Measurements from ENCODE around the gene SLC16A11. TPM values are rescaled to one million over a fixed set of nuclear protein-coding genes. Genes with fewer than 3 reads are reported as not detected.
A peak's percentile ranks its signal among the peaks of the same experiment; 100 is the strongest.

SLC16A11 gene
- total and polyA plus RNA-seq, 9 of the 15 experiments (the other 6 are each of a cell fraction or from before 2014, with no cell fraction given) = not detected

DNA sequence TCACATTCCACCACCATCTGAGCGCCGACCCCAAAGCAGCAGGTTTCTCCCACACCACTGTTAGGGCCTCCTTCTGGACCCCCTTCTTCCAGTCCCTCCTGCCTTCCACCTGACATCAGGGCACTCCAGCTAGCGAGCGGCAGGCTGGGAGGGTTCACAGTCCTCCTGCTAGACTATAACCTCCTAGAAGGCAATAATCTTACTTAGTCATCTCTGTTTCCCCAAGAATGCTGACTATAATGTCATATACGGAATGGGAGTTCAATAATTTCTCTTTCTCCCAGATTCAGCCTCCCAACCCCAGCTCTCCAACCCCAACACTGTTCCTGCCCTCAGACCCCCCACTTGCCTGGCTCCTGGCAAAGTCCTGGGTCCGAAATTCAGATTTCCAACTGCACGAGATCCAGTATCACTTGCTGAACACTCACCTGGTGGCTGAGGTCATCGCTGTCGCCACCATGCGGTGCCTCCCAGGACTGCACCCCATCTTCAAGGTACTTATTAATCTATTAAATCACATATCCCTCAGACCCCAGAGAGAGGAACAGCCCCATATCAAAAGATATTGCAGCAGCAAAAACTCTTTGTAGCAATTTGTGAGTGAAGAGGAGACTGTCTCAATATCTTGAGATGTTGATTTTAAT lies 42.5 kb downstream of the SLC16A11 start:
- no TSS peak for BruUV-seq (replicated peaks)
- 56% methylated on average over 10 of the region's 10 CpGs for WGBS (ENCODE audit: insufficient coverage, low coverage, missing lambda C conversion rate)
- intact Hi-C loops (cut with micrococcal nuclease) = loop anchor here (1.0 kb wide), 1 partner anchor 88 kb away; no protein-coding TSS in a partner anchor
- peaks cover 48% of the 10 kb centered on the region; the same call in 2 of the 3 replicates for H3K36me3 ChIP-seq (ENCODE audit: control insufficient read depth, insufficient read depth, low read length)
- FAIRE-seq (peak; percentile 85), ATAC-seq (peak; percentile 21; the same call in 1 of the 3 replicates), DNase-seq (ENCODE audit: extremely low read depth in 1 of 4, low spot score in 3 of 4) (peak in 2 of 4 experiments; percentile 32 to 70)
- peaks cover 8% of the 10 kb centered on the region; the same call in 2 of the 3 replicates for H3K79me2 ChIP-seq (ENCODE audit: control insufficient read depth, insufficient read depth, low read length)
- H3K4me1 ChIP-seq (replicated peaks in 1 of 2; ENCODE audit: control insufficient read depth in 2 of 2, insufficient read depth in 2 of 2, low read length in 2 of 2) = peaks cover 9 to 29% of the 10 kb centered on the region in 2 experiments
- in situ Hi-C loops (cut with MboI) = no loop called here
- no peaks in the 10 kb centered on the region for H3K27me3 ChIP-seq (ENCODE audit: control insufficient read depth in 2 of 2, insufficient read depth in 2 of 2, low read length in 2 of 2)
- H3K4me2 ChIP-seq (ENCODE audit: insufficient read depth, low read length) = no peak overlapping the region; the same call in 1 of the 2 replicates
- H3K9ac ChIP-seq (ENCODE audit: insufficient read depth in 1 of 2, low read depth in 2 of 2, low read length in 2 of 2) = no peak overlapping the region
- CTCF ChIA-PET (ENCODE audit: low intra/inter-chr PET ratio) = interaction anchor here (1.3 to 2.9 kb wide), 4 partner anchors 88 to 335 kb away, joined by 4 to 15 read pairs (median 6); no protein-coding TSS in a partner anchor
- POLR2A ChIA-PET = no interaction called here
- no peak overlapping the region; the same call in 2 of the 3 replicates for H3K27ac ChIP-seq (ENCODE audit: extremely low read depth, low read depth, low read length)
- H3K4me3 ChIP-seq = no peak overlapping the region
- H3K9me3 ChIP-seq (replicated peaks; ENCODE audit: control insufficient read depth, insufficient read depth, low read depth, low read length) = no peaks in the 10 kb centered on the region
- H3K9me1 ChIP-seq (ENCODE audit: control insufficient read depth, insufficient read depth, low read length) = no peaks in the 10 kb centered on the region
- no peak overlapping the region for H2AFZ ChIP-seq (ENCODE audit: low read depth, low read length)
- no peaks in the 10 kb centered on the region for H4K20me1 ChIP-seq (replicated peaks; ENCODE audit: control insufficient read depth, insufficient read depth, low read length)
- TF ChIP-seq SMARCA5 (IDR thresholded peaks at IDR 0.05) (no peak), KLF16 (IDR thresholded peaks at IDR 0.05) (no peak), CBX8 (IDR thresholded peaks at IDR 0.05; ENCODE audit: borderline replicate concordance, extremely low read depth, low read depth, low read length, poor library complexity, severe bottlenecking) (no peak), IFI16 (CRISPR knock-in tag; IDR thresholded peaks at IDR 0.05) (no peak), NFXL1 (CRISPR knock-in tag; IDR thresholded peaks at IDR 0.05) (no peak), ZNF778 (CRISPR knock-in tag; IDR thresholded peaks at IDR 0.05) (no peak), CHD2 (IDR thresholded peaks at IDR 0.05; ENCODE audit: low read depth, low read length) (no peak), MIER1 (IDR thresholded peaks at IDR 0.05; ENCODE audit: low read depth) (no peak), ZZZ3 (IDR thresholded peaks at IDR 0.05) (no peak), FOXM1 (IDR thresholded peaks at IDR 0.05; ENCODE audit: low read depth) (no peak), FOXM1 (CRISPR knock-in tag; IDR thresholded peaks at IDR 0.05; ENCODE audit: low read depth) (no peak), ZNF551 (CRISPR knock-in tag; IDR thresholded peaks at IDR 0.05) (no peak), ATF1 (CRISPR knock-in tag; IDR thresholded peaks at IDR 0.05) (no peak), ATF1 (tag; IDR thresholded peaks at IDR 0.05) (no peak), BRD4 (IDR thresholded peaks at IDR 0.05) (no peak), SAFB (IDR thresholded peaks at IDR 0.05; ENCODE audit: borderline replicate concordance, low read depth, low read length) (no peak), JUN (IDR thresholded peaks at IDR 0.05; ENCODE audit: borderline replicate concordance, low read depth, low read length) (no peak; the same call in 1 of the 2 replicates), JUN (CRISPR knock-in tag; IDR thresholded peaks at IDR 0.05; ENCODE audit: borderline replicate concordance) (no peak)
- TF ChIP-seq, protein P1, sequence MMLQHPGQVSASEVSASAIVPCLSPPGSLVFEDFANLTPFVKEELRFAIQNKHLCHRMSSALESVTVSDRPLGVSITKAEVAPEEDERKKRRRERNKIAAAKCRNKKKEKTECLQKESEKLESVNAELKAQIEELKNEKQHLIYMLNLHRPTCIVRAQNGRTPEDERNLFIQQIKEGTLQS (IDR thresholded peaks at IDR 0.05) = 0 out of 2 replicates have a peak, but pooled peaks have one; percentile 23
- TF ChIP-seq, protein P1 (CRISPR knock-in tag; conservative IDR thresholded peaks at IDR 0.05) = no peak
- TF ChIP-seq, protein P2, sequence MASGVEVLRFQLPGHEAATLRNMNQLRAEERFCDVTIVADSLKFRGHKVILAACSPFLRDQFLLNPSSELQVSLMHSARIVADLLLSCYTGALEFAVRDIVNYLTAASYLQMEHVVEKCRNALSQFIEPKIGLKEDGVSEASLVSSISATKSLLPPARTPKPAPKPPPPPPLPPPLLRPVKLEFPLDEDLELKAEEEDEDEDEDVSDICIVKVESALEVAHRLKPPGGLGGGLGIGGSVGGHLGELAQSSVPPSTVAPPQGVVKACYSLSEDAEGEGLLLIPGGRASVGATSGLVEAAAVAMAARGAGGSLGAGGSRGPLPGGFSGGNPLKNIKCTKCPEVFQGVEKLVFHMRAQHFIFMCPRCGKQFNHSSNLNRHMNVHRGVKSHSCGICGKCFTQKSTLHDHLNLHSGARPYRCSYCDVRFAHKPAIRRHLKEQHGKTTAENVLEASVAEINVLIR (CRISPR knock-in tag; IDR thresholded peaks at IDR 0.05) = no peak
